Stomach (tissue), 4 donors: ENCODE data around the gene CACNA1G.

Experiments used
- EP300 ChIP-seq: sonication (generic); formaldehyde crosslinking; IDR thresholded peaks from one replicate; pipeline ENCODE4 v1.6.1; 2017; ENCODE audit warnings: antibody characterized with exemption
- POLR2A ChIP-seq, 4 donors: fragments of 450-650 bp; IDR thresholded peaks; one replicate each; pipeline ENCODE4 v1.6.1; 2016; ENCODE audit warnings: antibody characterized with exemption in 4 of 4, control low read depth in 2 of 4, mild to moderate bottlenecking in 1 of 4, moderate library complexity in 1 of 4
- POLR2AphosphoS5 ChIP-seq, 3 donors: sonication (generic); formaldehyde crosslinking; IDR thresholded peaks; one replicate each; pipeline ENCODE4 v1.6.1; 2016; ENCODE audit warnings: antibody characterized with exemption in 3 of 3
- TF ChIP-seq, protein P1 (sequence below), 7 experiments: fragments of 450-650 bp in 4 of 7; fragments of 200-600 bp in 3 of 7; sonication (generic) in 3 of 7; IDR thresholded peaks; one replicate each; pipeline ENCODE4 v1.5.1; 2016 to 2019; ENCODE audit warnings: antibody characterized with exemption in 7 of 7, control low read depth in 2 of 7, mild to moderate bottlenecking in 1 of 7

DNA sequence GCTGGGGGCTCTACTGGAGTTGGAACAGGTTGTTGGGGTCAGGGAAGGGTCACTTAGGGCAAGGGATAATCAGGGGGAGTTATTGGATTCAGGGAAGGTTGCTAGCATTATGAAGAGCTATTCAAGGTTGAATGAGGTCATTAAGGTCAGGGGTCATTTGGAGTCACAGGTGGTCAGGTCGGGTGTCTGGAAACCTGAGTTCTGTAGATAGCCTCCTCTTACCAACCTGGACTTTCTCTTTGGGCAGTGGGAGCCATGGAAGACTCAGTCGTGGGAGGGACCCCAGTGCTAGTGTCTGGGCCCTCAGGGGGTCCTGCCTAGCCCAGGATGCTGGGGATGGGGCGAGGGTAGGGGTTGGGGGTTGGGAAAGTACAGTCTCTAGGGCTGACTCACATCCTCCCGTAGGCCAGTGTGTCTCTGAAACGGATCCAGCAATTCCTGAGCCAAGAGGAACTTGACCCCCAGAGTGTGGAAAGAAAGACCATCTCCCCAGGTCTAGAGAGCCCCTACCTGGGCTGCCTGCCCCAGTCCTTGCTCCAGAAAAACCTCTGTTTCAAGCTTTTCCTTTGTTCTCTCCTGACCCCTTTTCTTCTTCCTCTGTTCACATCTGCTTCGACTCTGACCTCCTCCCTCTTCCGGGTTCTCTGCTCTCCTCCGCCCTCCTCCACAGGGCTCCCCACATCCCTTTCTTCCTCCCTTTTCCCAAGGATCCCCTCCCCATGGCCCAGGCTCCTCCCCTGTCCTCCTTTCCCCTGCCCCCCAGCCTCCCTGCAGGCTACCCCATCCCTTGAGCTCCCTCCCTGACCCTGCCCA is 107.7 kb downstream of the CACNA1G start:
- TF ChIP-seq, protein P1, sequence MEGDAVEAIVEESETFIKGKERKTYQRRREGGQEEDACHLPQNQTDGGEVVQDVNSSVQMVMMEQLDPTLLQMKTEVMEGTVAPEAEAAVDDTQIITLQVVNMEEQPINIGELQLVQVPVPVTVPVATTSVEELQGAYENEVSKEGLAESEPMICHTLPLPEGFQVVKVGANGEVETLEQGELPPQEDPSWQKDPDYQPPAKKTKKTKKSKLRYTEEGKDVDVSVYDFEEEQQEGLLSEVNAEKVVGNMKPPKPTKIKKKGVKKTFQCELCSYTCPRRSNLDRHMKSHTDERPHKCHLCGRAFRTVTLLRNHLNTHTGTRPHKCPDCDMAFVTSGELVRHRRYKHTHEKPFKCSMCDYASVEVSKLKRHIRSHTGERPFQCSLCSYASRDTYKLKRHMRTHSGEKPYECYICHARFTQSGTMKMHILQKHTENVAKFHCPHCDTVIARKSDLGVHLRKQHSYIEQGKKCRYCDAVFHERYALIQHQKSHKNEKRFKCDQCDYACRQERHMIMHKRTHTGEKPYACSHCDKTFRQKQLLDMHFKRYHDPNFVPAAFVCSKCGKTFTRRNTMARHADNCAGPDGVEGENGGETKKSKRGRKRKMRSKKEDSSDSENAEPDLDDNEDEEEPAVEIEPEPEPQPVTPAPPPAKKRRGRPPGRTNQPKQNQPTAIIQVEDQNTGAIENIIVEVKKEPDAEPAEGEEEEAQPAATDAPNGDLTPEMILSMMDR (IDR thresholded peaks at IDR 0.05) = no peak
- TF ChIP-seq EP300 = no peak
- TF ChIP-seq POLR2A (IDR thresholded peaks at IDR 0.05) = no peak
- no peak for TF ChIP-seq POLR2AphosphoS5 (IDR thresholded peaks at IDR 0.05)
